Chondrocyte (in vitro differentiated cells): ENCODE results near the gene LMAN1. TPM values are rescaled to one million over a fixed set of nuclear protein-coding genes. Genes with fewer than 3 reads are reported as not detected.

Source experiments
- DNase-seq: peaks from one replicate; pipeline ENCODE4 v3.0.0; 2021; ENCODE audit warnings: mixed read lengths, low spot score
- H3K27ac Mint-ChIP-seq: one replicate; pipeline ENCODE4 v1.8.0; 2021; ENCODE audit warnings: mild to moderate bottlenecking, moderate library complexity, mixed read lengths; ENCODE audit not compliant: unreplicated experiment
- H3K27me3 Mint-ChIP-seq: 2 replicates; pipeline ENCODE4 v1.8.0; 2021; ENCODE audit warnings: low read depth, mixed read lengths
- H3K36me3 Mint-ChIP-seq: 2 replicates; pipeline ENCODE4 v1.8.0; 2021; ENCODE audit warnings: low read depth, mixed read lengths
- H3K4me1 Mint-ChIP-seq: 2 replicates; pipeline ENCODE4 v1.8.0; 2021; ENCODE audit warnings: low read depth, mild to moderate bottlenecking, mixed read lengths
- H3K4me3 Mint-ChIP-seq: one replicate; pipeline ENCODE4 v1.8.0; 2021; ENCODE audit warnings: mild to moderate bottlenecking, moderate library complexity, mixed read lengths; ENCODE audit not compliant: unreplicated experiment
- H3K9me3 Mint-ChIP-seq: 2 replicates; pipeline ENCODE4 v1.8.0; 2021; ENCODE audit warnings: low read depth, mixed read lengths
- total RNA-seq: library from RNA; stranded (reverse); gene quantifications from 3 replicates; pipeline ENCODE4 v1.2.1, GENCODE V29; 2021
- TF ChIP-seq, protein P1 (sequence below): fragments of 200-600 bp; sonication (generic); IDR thresholded peaks from 2 replicates; pipeline ENCODE4 v1.5.0; 2021; ENCODE audit warnings: antibody characterized with exemption, mild to moderate bottlenecking, moderate library complexity

Gene LMAN1
- total RNA-seq, 1 donor from 2014 or later, result 108 TPM

DNA sequence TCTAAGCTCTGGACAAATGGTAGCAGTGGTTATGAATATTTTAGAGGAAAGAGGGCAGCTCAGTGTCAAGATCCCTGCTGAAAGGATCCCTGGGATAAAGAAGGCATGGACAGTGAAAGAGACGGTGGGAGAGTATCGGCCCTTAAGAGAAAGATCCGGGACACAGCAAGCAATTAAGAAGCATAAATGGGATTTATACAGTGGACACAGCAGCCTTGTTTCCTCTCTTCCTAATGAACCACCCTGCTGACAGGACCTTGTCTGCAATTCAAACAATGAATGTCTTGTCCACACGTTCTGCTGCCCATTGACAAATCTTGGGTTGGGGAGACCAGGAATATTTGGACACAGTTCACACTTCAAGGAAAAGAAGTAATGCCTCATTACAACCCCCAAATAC is 57.1 kb downstream of the LMAN1 start:
- no peaks in the 10 kb centered on the region for H3K4me1 Mint-ChIP-seq
- H3K4me3 Mint-ChIP-seq, result no peak overlapping the region
- DNase-seq, result no peak

GRCh38 chr18:59300676-59301285 is 58.3 kb downstream of the LMAN1 start:
- Mint-ChIP-seq H3K36me3 (no peaks in the 10 kb centered on the region), H3K4me1 (no peaks in the 10 kb centered on the region), H3K27me3 (peaks cover 43% of the 10 kb centered on the region), H3K4me3 (no peak overlapping the region), H3K27ac (no peak overlapping the region), H3K9me3 (no peaks in the 10 kb centered on the region)
- TF ChIP-seq, protein P1, sequence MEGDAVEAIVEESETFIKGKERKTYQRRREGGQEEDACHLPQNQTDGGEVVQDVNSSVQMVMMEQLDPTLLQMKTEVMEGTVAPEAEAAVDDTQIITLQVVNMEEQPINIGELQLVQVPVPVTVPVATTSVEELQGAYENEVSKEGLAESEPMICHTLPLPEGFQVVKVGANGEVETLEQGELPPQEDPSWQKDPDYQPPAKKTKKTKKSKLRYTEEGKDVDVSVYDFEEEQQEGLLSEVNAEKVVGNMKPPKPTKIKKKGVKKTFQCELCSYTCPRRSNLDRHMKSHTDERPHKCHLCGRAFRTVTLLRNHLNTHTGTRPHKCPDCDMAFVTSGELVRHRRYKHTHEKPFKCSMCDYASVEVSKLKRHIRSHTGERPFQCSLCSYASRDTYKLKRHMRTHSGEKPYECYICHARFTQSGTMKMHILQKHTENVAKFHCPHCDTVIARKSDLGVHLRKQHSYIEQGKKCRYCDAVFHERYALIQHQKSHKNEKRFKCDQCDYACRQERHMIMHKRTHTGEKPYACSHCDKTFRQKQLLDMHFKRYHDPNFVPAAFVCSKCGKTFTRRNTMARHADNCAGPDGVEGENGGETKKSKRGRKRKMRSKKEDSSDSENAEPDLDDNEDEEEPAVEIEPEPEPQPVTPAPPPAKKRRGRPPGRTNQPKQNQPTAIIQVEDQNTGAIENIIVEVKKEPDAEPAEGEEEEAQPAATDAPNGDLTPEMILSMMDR, result no peak
- no peak for DNase-seq

More for the DNA sequence above, 57.1 kb downstream of the LMAN1 start:
- no peak overlapping the region for H3K27ac Mint-ChIP-seq
- no peaks in the 10 kb centered on the region for H3K36me3 Mint-ChIP-seq
- H3K27me3 Mint-ChIP-seq, result peaks cover 47% of the 10 kb centered on the region
- TF ChIP-seq, protein P1, result no peak
- no peaks in the 10 kb centered on the region for H3K9me3 Mint-ChIP-seq

DNA sequence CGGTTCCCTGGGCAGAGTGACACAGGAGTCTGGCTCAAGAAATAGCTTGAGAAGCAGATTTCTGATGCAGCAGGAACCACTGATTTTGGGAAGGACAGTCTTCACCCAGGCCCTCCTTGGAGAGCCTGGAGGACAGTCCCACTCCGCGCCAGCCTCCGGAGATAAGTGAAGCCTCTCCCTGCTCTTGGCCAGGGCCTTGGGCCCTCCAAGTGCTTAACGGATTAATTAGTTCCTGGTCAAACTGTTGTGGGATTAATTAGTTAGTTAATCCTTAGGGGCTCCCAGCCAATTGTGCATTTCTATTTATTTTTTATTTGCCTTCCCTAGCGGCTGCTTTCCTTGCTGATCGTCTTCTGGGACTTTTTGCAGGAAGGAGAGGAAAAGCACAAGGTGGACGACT is 60.2 kb downstream of the LMAN1 start:
- no peaks in the 10 kb centered on the region for H3K9me3 Mint-ChIP-seq
- H3K36me3 Mint-ChIP-seq, result no peaks in the 10 kb centered on the region
- peaks cover 49% of the 10 kb centered on the region for H3K27me3 Mint-ChIP-seq
- TF ChIP-seq, protein P1, result no peak
- H3K4me3 Mint-ChIP-seq, result no peak overlapping the region
- no peak for DNase-seq
- H3K27ac Mint-ChIP-seq, result no peak overlapping the region
- no peaks in the 10 kb centered on the region for H3K4me1 Mint-ChIP-seq

DNA sequence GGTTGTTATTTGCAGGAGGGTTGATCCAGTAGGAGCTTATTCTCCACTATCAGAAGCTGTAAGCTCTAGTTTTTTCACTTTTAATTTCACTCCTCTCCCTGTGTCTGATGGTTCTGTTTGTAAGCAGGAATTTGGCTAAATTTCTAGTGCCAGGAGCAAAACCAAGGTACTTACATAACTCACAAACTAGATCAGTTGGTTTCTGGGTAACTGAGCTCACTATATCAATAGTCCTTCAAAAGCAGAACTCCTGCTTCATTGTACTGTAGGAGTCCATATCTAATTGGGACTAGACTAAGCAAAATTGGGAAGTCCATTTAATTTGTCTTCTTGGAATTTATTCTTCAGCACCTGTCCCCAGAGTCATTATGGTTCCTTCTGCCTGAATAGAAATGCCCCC is 65.7 kb downstream of the LMAN1 start:
- H3K27me3 Mint-ChIP-seq, result peaks cover 61% of the 10 kb centered on the region
- H3K4me1 Mint-ChIP-seq, result no peaks in the 10 kb centered on the region
- peaks cover 4% of the 10 kb centered on the region for H3K9me3 Mint-ChIP-seq
- no peak for DNase-seq
- H3K4me3 Mint-ChIP-seq, result no peak overlapping the region
- TF ChIP-seq, protein P1, result no peak
- H3K36me3 Mint-ChIP-seq, result peaks cover 3% of the 10 kb centered on the region
- no peak overlapping the region for H3K27ac Mint-ChIP-seq

- peaks cover 4% of the 10 kb centered on the region for H3K9me3 Mint-ChIP-seq
- H3K4me1 Mint-ChIP-seq, result no peaks in the 10 kb centered on the region
- TF ChIP-seq, protein P1, result no peak
- H3K36me3 Mint-ChIP-seq, result no peaks in the 10 kb centered on the region
- H3K4me3 Mint-ChIP-seq, result no peak overlapping the region
- no peak overlapping the region for H3K27ac Mint-ChIP-seq
- peaks cover 71% of the 10 kb centered on the region for H3K27me3 Mint-ChIP-seq
- no peak for DNase-seq
Observed at GRCh38 chr18:59286341-59286740, 72.7 kb downstream of the LMAN1 start.
